HCT116 (cell line): ENCODE measurements around the gene KDM6B. TPM values are rescaled to one million over a fixed set of nuclear protein-coding genes. Genes with fewer than 3 reads are reported as not detected.

ENCODE experiments used
- ATAC-seq: fragments of 200-7000 bp; cut with Tn5 transposase; 2 replicates; pipeline ENCODE4 v1.9.1; 2020; ENCODE audit warnings: mild to moderate bottlenecking, moderate library complexity
- BruUV-seq: library from RNA; stranded (reverse); fragments of 400-500 nt; replicated peaks from 2 replicates; lab custom pipeline; 2021; lab: Mats Ljungman, UMichigan
- CTCF ChIA-PET: fragments of 300-600 bp; sonication (Branson Sonifier 250); formaldehyde crosslinking; loops from one replicate; lab custom pipeline; 2021; ENCODE audit warnings: antibody characterized with exemption; lab: Charles Lee
- POLR2A ChIA-PET: fragments of 300-600, 350-600 bp; sonication (Branson Sonifier 250); formaldehyde crosslinking; loops from one replicate; lab custom pipeline; 2021; ENCODE audit warnings: antibody characterized with exemption; lab: Charles Lee
- RAD21 ChIA-PET, 2 experiments: fragments of 300-600 bp; sonication (Branson Sonifier 250); formaldehyde crosslinking; loops; one replicate each; lab custom pipeline; 2023; ENCODE audit warnings: low total read pairs in 2 of 2; ENCODE audit not compliant: uncharacterized antibody in 2 of 2, unreplicated experiment in 2 of 2, low non-redundant PET in 1 of 2; lab: Charles Lee
- DNase-seq: peaks from one replicate; pipeline ENCODE4 v3.0.0-alpha.2; 2010; ENCODE audit warnings: low read depth, low spot score
- H2AFZ ChIP-seq: fragments of 200-600 bp; shearing (Covaris generic), sonication (generic); 2 replicates; pipeline ENCODE4 v1.6.1; 2017; ENCODE audit warnings: low read depth, mixed run types, mixed read lengths, antibody characterized with exemption, low read length; ENCODE audit not compliant: poor library complexity, severe bottlenecking
- H3K27ac ChIP-seq: 2 replicates; pipeline ENCODE4 v1.5.1; 2012; ENCODE audit warnings: low read depth, low read length
- H3K27me3 ChIP-seq: fragments of 200-600 bp; sonication (generic); 2 replicates; pipeline ENCODE4 v1.6.1; 2016; ENCODE audit warnings: mixed run types, low read length, mixed read lengths; ENCODE audit not compliant: insufficient read depth
- H3K36me3 ChIP-seq, 2 experiments: fragments of 200-500 bp in 1 of 2; fragments of 200-600 bp in 1 of 2; sonication (Bioruptor generic) in 1 of 2; sonication (generic) in 1 of 2; 2 replicates each; pipeline versions ENCODE4 v1.5.1 to v1.6.1; 2014 to 2016; ENCODE audit warnings: low read length in 2 of 2, inconsistent platforms in 1 of 2, mixed read lengths in 1 of 2, mixed run types in 1 of 2; ENCODE audit not compliant: insufficient read depth in 2 of 2, control insufficient read depth in 1 of 2
- H3K4me1 ChIP-seq, 2 experiments: fragments of 200-600 bp in 1 of 2; sonication (generic) in 1 of 2; 2 replicates each; pipeline versions ENCODE4 v1.5.1 to v1.6.1; 2012 to 2017; ENCODE audit warnings: low read length in 2 of 2, inconsistent platforms in 1 of 2, mild to moderate bottlenecking in 1 of 2, mixed read lengths in 1 of 2, mixed run types in 1 of 2, moderate library complexity in 1 of 2; ENCODE audit not compliant: insufficient read depth in 2 of 2, control insufficient read depth in 1 of 2
- H3K4me2 ChIP-seq: fragments of 200-600 bp; sonication (generic); 2 replicates; pipeline ENCODE4 v1.6.1; 2017; ENCODE audit warnings: mixed run types, low read length, mixed read lengths
- H3K4me3 ChIP-seq, 2 experiments: fragments of 200-600 bp in 1 of 2; sonication (generic) in 1 of 2; replicated peaks in 1 of 2; 2 replicates each; pipeline ENCODE4 v1.5.1; 2011 to 2016; ENCODE audit warnings: low read length in 2 of 2, control low read depth in 1 of 2, low read depth in 1 of 2, mild to moderate bottlenecking in 1 of 2, mixed read lengths in 1 of 2, mixed run types in 1 of 2
- H3K79me2 ChIP-seq: fragments of 200-600 bp; sonication (generic); 2 replicates; pipeline ENCODE4 v1.6.1; 2017; ENCODE audit warnings: mild to moderate bottlenecking, mixed run types, low read length, moderate library complexity, mixed read lengths; ENCODE audit not compliant: insufficient read depth
- H3K9ac ChIP-seq: fragments of 200-600 bp; sonication (generic); 2 replicates; pipeline ENCODE4 v1.6.1; 2016; ENCODE audit warnings: low read length, mixed read lengths
- H3K9me2 ChIP-seq: fragments of 200-600 bp; sonication (generic), shearing (Covaris generic); 2 replicates; pipeline ENCODE4 v1.6.1; 2017; ENCODE audit warnings: mixed run types, mild to moderate bottlenecking, moderate library complexity; ENCODE audit not compliant: insufficient read depth
- H3K9me3 ChIP-seq, 2 experiments: fragments of 200-500 bp in 1 of 2; fragments of 200-600 bp in 1 of 2; sonication (Bioruptor generic) in 1 of 2; sonication (generic) in 1 of 2; 2 replicates each; pipeline ENCODE4 v1.6.1; 2014 to 2017; ENCODE audit warnings: low read length in 2 of 2, mixed read lengths in 2 of 2, inconsistent platforms in 1 of 2, low read depth in 1 of 2, mild to moderate bottlenecking in 1 of 2, mixed run types in 1 of 2, moderate library complexity in 1 of 2; ENCODE audit not compliant: control insufficient read depth in 1 of 2, insufficient read depth in 1 of 2
- H4K20me1 ChIP-seq: fragments of 200-600 bp; sonication (generic), shearing (Covaris generic); 2 replicates; pipeline ENCODE4 v1.6.1; 2017; ENCODE audit warnings: mixed run types, mild to moderate bottlenecking, moderate library complexity; ENCODE audit not compliant: insufficient read depth
- CBX3 ChIP-seq: IDR thresholded peaks from 2 replicates; pipeline ENCODE4 v1.6.1; 2012; ENCODE audit warnings: low read depth
- CEBPB ChIP-seq: IDR thresholded peaks from 2 replicates; pipeline ENCODE4 v1.6.1; 2012; ENCODE audit warnings: low read depth
- EGR1 ChIP-seq: IDR thresholded peaks from 2 replicates; pipeline ENCODE4 v1.6.1; 2012; ENCODE audit warnings: low read depth
- ELF1 ChIP-seq: IDR thresholded peaks from 2 replicates; pipeline ENCODE4 v1.6.1; 2012; ENCODE audit warnings: low read depth, borderline replicate concordance
- EZH2 ChIP-seq: fragments of 200-600 bp; sonication (generic); IDR thresholded peaks from 2 replicates; pipeline ENCODE4 v1.6.1; 2017; ENCODE audit warnings: antibody characterized with exemption, mixed run types
- EZH2phosphoT487 ChIP-seq: fragments of 200-600 bp; IDR thresholded peaks from 2 replicates; pipeline ENCODE4 v1.6.1; 2018; ENCODE audit warnings: antibody characterized with exemption, borderline replicate concordance
- JUND ChIP-seq: IDR thresholded peaks from 2 replicates; pipeline ENCODE4 v1.6.1; 2012
- POLR2A ChIP-seq: IDR thresholded peaks from 2 replicates; pipeline ENCODE4 v1.7.0; 2011; ENCODE audit warnings: borderline replicate concordance; ENCODE audit not compliant: insufficient read depth, insufficient read length; ENCODE audit errors: extremely low read depth
- POLR2AphosphoS5 ChIP-seq: IDR thresholded peaks from 2 replicates; pipeline ENCODE4 v1.6.1; 2011; ENCODE audit warnings: mild to moderate bottlenecking, low read depth, low read length, moderate library complexity
- RAD21 ChIP-seq: IDR thresholded peaks from 2 replicates; pipeline ENCODE4 v1.6.1; 2012; ENCODE audit warnings: low read depth, mild to moderate bottlenecking
- SIN3A ChIP-seq: IDR thresholded peaks from 2 replicates; pipeline ENCODE4 v1.6.1; 2012; ENCODE audit warnings: low read depth
- TCF7L2 ChIP-seq: IDR thresholded peaks from 2 replicates; pipeline ENCODE4 v1.7.0; 2011; ENCODE audit warnings: borderline replicate concordance, inconsistent platforms; ENCODE audit not compliant: insufficient read depth, insufficient read length; ENCODE audit errors: extremely low read depth
- YY1 ChIP-seq: IDR thresholded peaks from 2 replicates; pipeline ENCODE4 v1.6.1; 2011; ENCODE audit warnings: low read length, low read depth, moderate library complexity, mild to moderate bottlenecking; ENCODE audit not compliant: insufficient replicate concordance; ENCODE audit errors: extremely low read depth
- ZFX ChIP-seq: fragments of 450-650 bp; IDR thresholded peaks from 2 replicates; pipeline ENCODE4 v1.6.1; 2017
- intact Hi-C: fragments of 100-400 bp; cut with micrococcal nuclease; formaldehyde crosslinking; loops from 2 replicates; pipeline ENCODE4 v1.10.0; 2022
- total RNA-seq: library from RNA; stranded (reverse); gene quantifications from one replicate; pipeline ENCODE4 v1.2.1, GENCODE V29; 2021; ENCODE audit not compliant: unreplicated experiment
- TF ChIP-seq, protein P1 (sequence below): IDR thresholded peaks from 2 replicates; pipeline ENCODE4 v1.6.1; 2011; ENCODE audit warnings: mild to moderate bottlenecking, low read length, moderate library complexity; ENCODE audit not compliant: insufficient replicate concordance; ENCODE audit errors: extremely low read depth
- TF ChIP-seq, protein P2 (sequence below): IDR thresholded peaks from 2 replicates; pipeline ENCODE4 v1.6.1; 2012; ENCODE audit warnings: low read depth

Gene KDM6B
- total RNA-seq, 1 experiment from 2014 or later = 42.1 TPM

DNA sequence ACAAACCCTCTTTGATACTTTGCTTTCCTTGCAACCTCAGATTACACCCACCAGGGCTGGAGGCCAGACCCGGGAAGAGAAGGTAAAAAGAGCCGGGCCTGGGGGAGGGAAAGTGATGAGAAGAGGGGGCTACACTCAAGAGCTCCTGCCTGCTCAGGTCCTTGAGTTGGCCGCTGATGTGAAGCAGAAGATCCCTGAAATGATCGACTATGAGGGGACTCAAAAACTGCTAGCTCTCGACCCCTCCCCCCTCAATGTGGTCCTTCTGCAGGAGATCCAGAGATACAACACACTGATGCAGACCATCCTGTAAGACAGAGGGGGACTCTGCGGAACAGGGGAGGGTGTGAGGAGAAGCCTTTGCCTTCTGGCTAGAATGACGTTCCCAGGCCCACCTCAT, 2.8 kb upstream of the KDM6B start:
- ChIA-PET CTCF (no interaction called here), RAD21 (no interaction called here), POLR2A (interaction anchor here (0.7 kb wide), 1 partner anchor 26 kb away, joined by 3 read pairs; the partner anchor contains the start of gene NAA38)
- ATAC-seq (no peak), DNase-seq (no peak)
- H2AFZ ChIP-seq = no peak overlapping the region
- no peak for TF ChIP-seq YY1
- H3K9ac ChIP-seq = no peak overlapping the region
- no peak overlapping the region for H3K4me3 ChIP-seq
- intact Hi-C loops = no loop called here
- no peaks in the 10 kb centered on the region for H4K20me1 ChIP-seq
- H3K27ac ChIP-seq = no peak overlapping the region
- no peaks in the 10 kb centered on the region for H3K27me3 ChIP-seq
- H3K4me1 ChIP-seq = peaks cover 7 to 31% of the 10 kb centered on the region in 2 experiments; a peak in 3 of 4 replicates
- H3K9me2 ChIP-seq = no peaks in the 10 kb centered on the region
- no peaks in the 10 kb centered on the region for H3K79me2 ChIP-seq
- H3K4me2 ChIP-seq = no peak overlapping the region
- H3K36me3 ChIP-seq = no peaks in the 10 kb centered on the region
- BruUV-seq = no TSS peak
- H3K9me3 ChIP-seq = no peaks in the 10 kb centered on the region

DNA sequence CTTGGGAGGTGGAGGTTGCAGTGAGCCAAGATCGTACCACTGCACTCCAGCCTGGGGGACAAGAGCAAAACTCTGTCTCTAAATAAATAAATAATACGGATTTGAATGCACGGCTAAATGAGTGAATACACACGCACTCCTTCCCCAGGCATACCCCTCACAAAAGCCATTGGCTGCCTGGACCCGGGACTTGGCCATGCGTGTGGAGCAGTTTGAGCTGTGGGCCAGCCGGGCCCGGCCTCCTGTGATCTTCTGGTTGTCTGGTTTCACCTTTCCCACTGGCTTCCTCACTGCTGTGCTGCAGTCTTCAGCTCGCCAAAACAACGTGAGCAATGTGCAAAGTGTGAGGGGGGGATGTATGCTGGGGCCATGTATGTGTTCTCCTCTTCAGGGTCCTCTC, 1.6 kb upstream of the KDM6B start:
- Histone ChIP-seq H3K9me3 (no peaks in the 10 kb centered on the region), H2AFZ (no peak overlapping the region), H3K9me2 (no peaks in the 10 kb centered on the region), H3K27me3 (no peaks in the 10 kb centered on the region), H3K4me1 (peaks cover 9 to 38% of the 10 kb centered on the region in 2 experiments), H3K4me2 (no peak overlapping the region), H3K79me2 (peaks cover 5% of the 10 kb centered on the region; the same call in 1 of the 2 replicates), H4K20me1 (no peaks in the 10 kb centered on the region), H3K27ac (no peak overlapping the region), H3K9ac (no peak overlapping the region), H3K4me3 (no peak overlapping the region), H3K36me3 (no peaks in the 10 kb centered on the region)
- ChIA-PET POLR2A (no interaction called here), RAD21 (no interaction called here), CTCF (interaction anchor here (1.2 kb wide), 1 partner anchor 8 kb away, joined by 3 read pairs; no protein-coding TSS in a partner anchor)
- BruUV-seq = no TSS peak
- intact Hi-C loops = no loop called here
- DNase-seq (no peak), ATAC-seq (no peak)
- no peak for TF ChIP-seq TCF7L2
- no peak for TF ChIP-seq ZFX
- no peak for TF ChIP-seq EGR1
- no peak for TF ChIP-seq SIN3A
- TF ChIP-seq YY1 = no peak
- TF ChIP-seq, protein P1, sequence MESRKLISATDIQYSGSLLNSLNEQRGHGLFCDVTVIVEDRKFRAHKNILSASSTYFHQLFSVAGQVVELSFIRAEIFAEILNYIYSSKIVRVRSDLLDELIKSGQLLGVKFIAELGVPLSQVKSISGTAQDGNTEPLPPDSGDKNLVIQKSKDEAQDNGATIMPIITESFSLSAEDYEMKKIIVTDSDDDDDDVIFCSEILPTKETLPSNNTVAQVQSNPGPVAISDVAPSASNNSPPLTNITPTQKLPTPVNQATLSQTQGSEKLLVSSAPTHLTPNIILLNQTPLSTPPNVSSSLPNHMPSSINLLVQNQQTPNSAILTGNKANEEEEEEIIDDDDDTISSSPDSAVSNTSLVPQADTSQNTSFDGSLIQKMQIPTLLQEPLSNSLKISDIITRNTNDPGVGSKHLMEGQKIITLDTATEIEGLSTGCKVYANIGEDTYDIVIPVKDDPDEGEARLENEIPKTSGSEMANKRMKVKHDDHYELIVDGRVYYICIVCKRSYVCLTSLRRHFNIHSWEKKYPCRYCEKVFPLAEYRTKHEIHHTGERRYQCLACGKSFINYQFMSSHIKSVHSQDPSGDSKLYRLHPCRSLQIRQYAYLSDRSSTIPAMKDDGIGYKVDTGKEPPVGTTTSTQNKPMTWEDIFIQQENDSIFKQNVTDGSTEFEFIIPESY = no peak
- TF ChIP-seq, protein P2, sequence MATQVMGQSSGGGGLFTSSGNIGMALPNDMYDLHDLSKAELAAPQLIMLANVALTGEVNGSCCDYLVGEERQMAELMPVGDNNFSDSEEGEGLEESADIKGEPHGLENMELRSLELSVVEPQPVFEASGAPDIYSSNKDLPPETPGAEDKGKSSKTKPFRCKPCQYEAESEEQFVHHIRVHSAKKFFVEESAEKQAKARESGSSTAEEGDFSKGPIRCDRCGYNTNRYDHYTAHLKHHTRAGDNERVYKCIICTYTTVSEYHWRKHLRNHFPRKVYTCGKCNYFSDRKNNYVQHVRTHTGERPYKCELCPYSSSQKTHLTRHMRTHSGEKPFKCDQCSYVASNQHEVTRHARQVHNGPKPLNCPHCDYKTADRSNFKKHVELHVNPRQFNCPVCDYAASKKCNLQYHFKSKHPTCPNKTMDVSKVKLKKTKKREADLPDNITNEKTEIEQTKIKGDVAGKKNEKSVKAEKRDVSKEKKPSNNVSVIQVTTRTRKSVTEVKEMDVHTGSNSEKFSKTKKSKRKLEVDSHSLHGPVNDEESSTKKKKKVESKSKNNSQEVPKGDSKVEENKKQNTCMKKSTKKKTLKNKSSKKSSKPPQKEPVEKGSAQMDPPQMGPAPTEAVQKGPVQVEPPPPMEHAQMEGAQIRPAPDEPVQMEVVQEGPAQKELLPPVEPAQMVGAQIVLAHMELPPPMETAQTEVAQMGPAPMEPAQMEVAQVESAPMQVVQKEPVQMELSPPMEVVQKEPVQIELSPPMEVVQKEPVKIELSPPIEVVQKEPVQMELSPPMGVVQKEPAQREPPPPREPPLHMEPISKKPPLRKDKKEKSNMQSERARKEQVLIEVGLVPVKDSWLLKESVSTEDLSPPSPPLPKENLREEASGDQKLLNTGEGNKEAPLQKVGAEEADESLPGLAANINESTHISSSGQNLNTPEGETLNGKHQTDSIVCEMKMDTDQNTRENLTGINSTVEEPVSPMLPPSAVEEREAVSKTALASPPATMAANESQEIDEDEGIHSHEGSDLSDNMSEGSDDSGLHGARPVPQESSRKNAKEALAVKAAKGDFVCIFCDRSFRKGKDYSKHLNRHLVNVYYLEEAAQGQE = no peak
- TF ChIP-seq JUND = no peak
- TF ChIP-seq ELF1 = no peak
- no peak for TF ChIP-seq POLR2AphosphoS5
- no peak for TF ChIP-seq EZH2
- no peak for TF ChIP-seq CBX3
- no peak for TF ChIP-seq RAD21
- TF ChIP-seq POLR2A = no peak
- TF ChIP-seq EZH2phosphoT487 = no peak
- TF ChIP-seq CEBPB = no peak
